ENCODE data around the gene ADCY10. TPM values are rescaled to one million over a fixed set of nuclear protein-coding genes. Genes with fewer than 3 reads are reported as not detected.
A peak's percentile ranks its signal among the peaks of the same experiment; 100 is the strongest.
"Not testable (repeated sequence)": the region's sequence is repeated elsewhere in the genome, so short reads cannot be mapped to it uniquely, and the experiment has no call there.

The ADCY10 gene
- polyA plus RNA-seq, 1 donor = 0.18 TPM

DNA sequence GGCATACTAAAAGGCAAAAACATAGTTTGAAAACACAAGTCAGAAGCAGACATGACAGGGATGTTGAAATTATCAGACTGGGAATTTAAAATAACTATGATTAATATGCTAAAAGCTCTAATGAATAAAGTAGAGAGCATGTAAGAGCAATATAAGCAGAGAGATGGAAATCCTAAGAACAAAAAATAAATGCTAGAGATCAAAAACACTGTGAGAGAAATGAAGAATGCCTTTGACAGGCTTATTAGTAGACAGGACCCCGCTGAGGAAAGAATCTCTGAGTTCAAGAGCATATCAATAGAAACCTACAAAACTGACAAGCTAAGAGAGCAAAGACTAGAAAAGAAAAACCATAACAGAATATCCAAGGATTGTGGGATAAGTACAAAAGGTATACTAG is 98.3 kb downstream of the ADCY10 start:
- DNase-seq (ENCODE audit: low read depth) = no peak

GRCh38 chr1:167812972-167813371 is 101.0 kb downstream of the ADCY10 start:
- no peak for DNase-seq (ENCODE audit: low read depth)

DNA sequence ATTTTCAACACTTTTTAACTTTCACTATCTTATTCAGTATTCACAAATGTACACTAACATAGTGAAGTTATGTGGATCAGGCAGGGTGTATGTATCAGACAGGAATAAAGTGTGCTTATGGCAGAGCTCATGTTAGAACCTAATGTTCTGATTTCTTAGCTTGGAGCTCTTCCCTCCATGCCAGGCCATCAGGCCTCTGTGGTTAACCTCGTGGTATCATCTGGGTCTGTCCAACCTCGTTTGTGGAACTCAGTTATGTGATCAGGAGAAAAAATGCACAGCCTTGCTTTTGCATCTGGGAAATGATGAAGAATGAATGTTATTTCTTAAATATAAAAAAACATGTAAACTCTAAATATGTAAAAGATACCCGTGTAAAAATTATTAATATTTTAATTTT is 105.2 kb downstream of the ADCY10 start:
- DNase-seq (ENCODE audit: low read depth) = no peak

- no peak for DNase-seq (ENCODE audit: low read depth)
Observed at GRCh38 chr1:167808104-167808503, 105.8 kb downstream of the ADCY10 start.

DNA sequence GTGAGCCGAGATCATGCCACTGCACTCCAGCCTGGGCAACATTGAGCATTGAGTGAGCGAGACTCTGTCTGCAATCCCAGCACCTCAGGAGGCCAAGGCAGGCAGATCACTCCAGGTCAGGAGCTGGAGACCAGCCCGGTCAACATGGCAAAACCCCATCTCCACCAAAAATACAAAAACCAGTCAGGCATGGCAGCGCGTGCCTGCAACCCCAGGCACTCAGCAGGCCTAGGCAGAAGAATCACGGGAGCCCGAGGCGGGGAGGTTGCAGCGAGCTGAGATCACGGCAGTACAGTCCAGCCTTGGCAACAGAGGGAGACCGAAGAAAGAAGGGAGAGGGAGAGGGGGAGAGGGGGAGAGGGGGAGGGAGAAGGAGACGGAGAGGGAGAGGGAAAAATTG is 107.3 kb downstream of the ADCY10 start:
- not testable (repeated sequence) for DNase-seq (ENCODE audit: low read depth)

GRCh38 chr1:167806235-167806634 is 107.7 kb downstream of the ADCY10 start:
- not testable (repeated sequence) for DNase-seq (ENCODE audit: low read depth)

- DNase-seq (ENCODE audit: low read depth) = no peak
Observed at GRCh38 chr1:167805041-167805556, 108.8 kb downstream of the ADCY10 start.

GRCh38 chr1:167803358-167804207 is 110.4 kb downstream of the ADCY10 start:
- DNase-seq (ENCODE audit: low read depth) = peak; percentile 74

GRCh38 chr1:167802235-167802634 is 111.7 kb downstream of the ADCY10 start:
- no peak for DNase-seq (ENCODE audit: low read depth)

DNA sequence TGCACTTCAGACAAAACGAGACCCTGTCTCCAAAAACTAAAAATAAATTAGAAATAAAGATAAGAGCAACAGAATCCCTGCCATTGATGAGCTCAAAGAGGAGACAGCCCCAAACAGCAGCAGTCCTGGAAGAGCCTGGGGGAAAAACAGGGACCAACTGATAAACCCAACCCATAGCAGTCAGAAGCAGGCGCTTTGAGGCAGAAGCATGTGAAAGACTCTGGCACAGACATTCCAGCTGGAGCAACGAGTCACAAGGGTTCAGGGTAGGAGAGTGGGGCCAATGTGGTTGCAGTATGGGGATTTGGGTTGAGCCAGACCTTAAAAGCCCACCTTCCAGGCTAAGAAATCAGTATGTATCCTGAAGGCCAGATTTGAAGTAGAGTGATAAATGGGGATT is 113.7 kb downstream of the ADCY10 start:
- DNase-seq (ENCODE audit: low read depth) = no peak

DNA sequence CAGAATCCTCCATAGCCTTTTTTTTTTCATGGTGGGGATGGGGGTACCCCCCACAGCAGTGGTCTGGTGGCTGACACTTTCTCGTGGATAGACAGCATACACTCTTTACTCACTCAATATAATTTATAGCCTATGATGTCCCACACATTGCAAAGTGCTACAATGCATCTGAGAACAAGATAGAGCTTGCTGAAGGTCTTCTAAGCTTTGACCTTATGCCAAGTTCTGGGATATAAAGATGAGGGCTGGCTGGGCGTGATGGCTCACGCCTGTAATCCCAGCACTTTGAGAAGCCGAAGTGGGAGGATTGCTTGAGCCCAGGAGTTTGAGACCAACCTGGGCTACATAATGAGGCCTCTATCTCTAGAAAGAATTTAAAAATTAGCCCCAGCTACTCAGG is 114.2 kb downstream of the ADCY10 start:
- DNase-seq (ENCODE audit: low read depth) = no peak

DNA sequence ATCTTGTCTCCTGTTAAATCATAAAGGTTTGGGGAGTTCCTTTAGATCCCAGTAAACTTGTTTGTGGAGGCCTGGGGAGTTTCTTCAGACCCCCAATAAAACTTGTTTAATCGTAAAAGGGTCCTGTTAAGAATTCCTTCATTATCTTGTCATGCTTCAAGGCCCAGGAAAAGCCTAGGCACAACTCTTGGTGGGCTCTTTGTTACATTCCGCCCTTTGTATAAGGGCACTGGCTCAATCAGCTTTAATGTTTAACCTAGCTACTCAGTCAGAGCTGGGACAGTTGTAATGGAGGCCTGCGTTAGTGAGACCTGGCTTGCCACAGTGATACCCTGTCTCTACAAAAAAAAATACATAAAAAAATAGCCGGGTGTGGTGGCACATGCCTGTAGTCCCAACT is 115.0 kb downstream of the ADCY10 start:
- no peak for DNase-seq (ENCODE audit: low read depth)

- DNase-seq (ENCODE audit: low read depth) = peak; percentile 68
Observed at GRCh38 chr1:167797015-167797414, 116.9 kb downstream of the ADCY10 start.

DNA sequence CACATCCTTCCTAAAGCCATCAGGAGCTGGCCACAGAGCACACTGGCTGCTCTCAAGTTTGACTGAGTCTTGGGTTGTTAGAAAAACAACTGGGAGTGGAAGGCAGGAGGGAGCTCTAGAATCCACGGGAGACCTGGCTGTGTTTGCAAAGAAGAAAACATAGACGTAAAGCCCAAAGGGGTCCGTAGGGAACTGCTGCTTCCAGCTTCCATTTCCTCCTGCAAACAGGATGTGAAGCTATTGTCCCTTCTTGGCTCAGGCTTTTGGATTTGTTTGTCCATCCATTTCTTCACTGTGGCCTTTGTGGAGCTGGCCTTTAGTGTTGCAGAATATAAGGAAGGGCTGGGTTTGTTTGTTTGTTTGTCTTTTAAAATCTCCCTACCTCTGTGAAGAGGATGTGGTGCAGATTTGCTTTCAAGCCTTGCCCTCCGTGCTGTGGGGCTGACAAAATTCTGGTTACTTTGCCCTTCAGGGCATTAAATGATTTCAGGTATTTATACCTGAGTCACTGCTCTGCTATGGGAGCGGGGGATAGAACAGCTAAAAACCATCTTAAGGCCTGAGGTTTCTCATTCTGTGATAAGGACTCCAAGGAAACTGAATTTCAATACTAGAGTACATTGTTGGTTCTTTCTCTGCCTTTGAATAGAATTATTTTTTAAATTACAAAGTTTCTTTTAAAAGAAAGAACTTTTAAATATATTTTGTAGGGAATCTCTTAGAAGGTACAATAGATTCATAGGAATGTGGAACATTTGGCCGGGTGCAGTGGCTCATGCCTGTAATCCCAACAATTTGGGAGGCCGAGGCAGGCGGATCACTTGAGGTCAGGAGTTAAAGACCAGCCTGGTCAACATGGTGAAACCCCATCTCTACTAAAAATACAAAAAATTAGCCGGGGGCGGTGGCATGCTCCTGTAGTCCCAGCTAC is 117.9 kb downstream of the ADCY10 start:
- peak; percentile 38 for DNase-seq (ENCODE audit: low read depth)

DNA sequence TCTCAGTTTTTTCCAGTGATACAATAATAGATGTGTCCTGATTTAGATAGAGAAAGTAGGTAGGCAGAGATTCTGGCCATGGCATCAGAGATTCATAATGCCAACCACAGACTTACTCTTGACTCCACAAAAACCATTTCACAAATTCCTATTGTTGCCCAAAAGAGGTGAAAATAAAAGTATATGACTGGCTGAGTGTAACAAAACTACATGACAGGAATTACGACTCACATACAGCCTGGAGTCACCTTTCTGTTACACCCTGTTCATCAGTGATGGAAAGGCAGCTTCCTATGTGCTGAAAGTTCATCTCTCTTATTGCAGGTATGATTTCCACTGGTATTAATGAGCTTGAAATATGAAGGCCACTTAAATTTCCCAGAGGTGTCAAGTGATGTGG is 119.9 kb downstream of the ADCY10 start:
- no peak for DNase-seq (ENCODE audit: low read depth)

DNA sequence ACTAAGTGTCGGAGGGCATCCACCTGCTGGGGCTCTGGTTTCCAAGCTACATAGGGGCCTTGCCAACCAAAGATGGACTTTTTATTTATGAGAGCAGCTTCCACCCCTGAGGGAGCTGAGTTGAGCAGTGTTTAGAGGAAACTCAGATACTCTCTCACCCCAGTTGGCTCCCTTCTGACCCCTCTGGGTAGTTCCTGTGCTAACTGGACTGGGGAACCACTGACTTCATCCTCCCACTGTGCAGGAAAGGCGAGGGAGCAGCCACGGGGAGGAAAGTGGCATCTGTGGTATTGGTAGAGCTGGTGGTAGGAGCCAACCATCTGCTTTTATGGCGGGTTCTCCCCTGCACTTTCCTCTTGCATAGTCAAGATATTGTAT is 121.8 kb downstream of the ADCY10 start:
- no peak for DNase-seq (ENCODE audit: low read depth)

- DNase-seq (ENCODE audit: low read depth) = peak; percentile 41
Observed at GRCh38 chr1:167791281-167792187, 122.4 kb downstream of the ADCY10 start.

- DNase-seq (ENCODE audit: low read depth) = no peak
Observed at GRCh38 chr1:167790117-167790516, 123.8 kb downstream of the ADCY10 start.

DNA sequence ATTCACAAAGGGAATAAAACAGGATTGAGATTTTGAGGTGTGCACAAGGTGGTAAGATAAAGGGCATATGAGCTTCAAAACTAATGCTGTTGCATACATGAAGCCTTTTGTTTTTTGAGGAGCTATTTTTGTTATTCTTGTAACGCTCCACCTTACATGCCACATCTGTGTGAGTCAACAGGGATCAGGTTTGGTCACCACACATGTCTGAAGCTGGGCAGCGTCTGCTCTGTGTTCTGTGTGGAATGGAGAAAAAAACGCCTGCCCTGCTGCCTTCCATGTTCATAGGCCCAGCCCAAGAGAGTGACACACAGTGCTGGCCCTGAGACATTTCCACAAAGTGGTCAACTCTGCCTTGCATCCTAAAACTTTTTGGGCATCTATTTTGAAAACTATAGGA is 124.4 kb downstream of the ADCY10 start:
- DNase-seq (ENCODE audit: low read depth) = no peak

GRCh38 chr1:167786502-167786901 is 127.4 kb downstream of the ADCY10 start:
- DNase-seq (ENCODE audit: low read depth) = no peak

GRCh38 chr1:167784876-167785550 is 128.9 kb downstream of the ADCY10 start:
- DNase-seq (ENCODE audit: low read depth) = no peak
